H1 (cell line): ENCODE measurements around the gene CIT. TPM values are rescaled to one million over a fixed set of nuclear protein-coding genes. Genes with fewer than 3 reads are reported as not detected.

ENCODE experiments used
- CTCF ChIA-PET: fragments of 300-600 bp; sonication (Branson Sonifier 250); formaldehyde crosslinking; loops from one replicate; lab custom pipeline; 2021; ENCODE audit not compliant: partially characterized antibody; lab: Charles Lee
- POLR2A ChIA-PET: fragments of 300-600 bp; sonication (Branson Sonifier 250); formaldehyde crosslinking; loops from one replicate; lab custom pipeline; 2021; ENCODE audit warnings: inconsistent platforms; ENCODE audit not compliant: partially characterized antibody; lab: Charles Lee
- DNase-seq, 2 experiments: peaks; one replicate each; pipeline versions ENCODE4 v3.0.0 to v3.0.0-alpha.2; 2010 to 2022; ENCODE audit warnings: low spot score in 2 of 2, low read depth in 1 of 2, mixed read lengths in 1 of 2
- FAIRE-seq: peaks from 2 replicates; lab custom pipeline; 2011; peaks lifted over from hg19 to GRCh38; lab: Jason Lieb, UNC
- H2AFZ ChIP-seq: 2 replicates; pipeline ENCODE4 v1.8.1; 2012; ENCODE audit warnings: low read length, inconsistent platforms
- H2AK5ac ChIP-seq: 2 replicates; pipeline ENCODE4 v1.6.1; 2013; ENCODE audit warnings: low read depth, low read length
- H2BK120ac ChIP-seq: replicated peaks from 2 replicates; pipeline ENCODE3; 2013; ENCODE audit warnings: low read depth, low read length, inconsistent platforms
- H2BK12ac ChIP-seq: 2 replicates; pipeline ENCODE4 v1.6.1; 2013; ENCODE audit warnings: low read depth, low read length
- H2BK15ac ChIP-seq: 2 replicates; pipeline ENCODE4 v1.6.1; 2013; ENCODE audit warnings: low read length
- H2BK20ac ChIP-seq: 2 replicates; pipeline ENCODE4 v1.6.1; 2013; ENCODE audit warnings: low read length
- H2BK5ac ChIP-seq: 2 replicates; pipeline ENCODE4 v1.6.1; 2013; ENCODE audit warnings: low read depth, low read length
- H3K14ac ChIP-seq: 2 replicates; pipeline ENCODE4 v1.6.1; 2013; ENCODE audit warnings: inconsistent platforms; ENCODE audit not compliant: insufficient read length
- H3K18ac ChIP-seq: 2 replicates; pipeline ENCODE4 v1.6.1; 2013; ENCODE audit warnings: low read length; ENCODE audit errors: extremely low read depth
- H3K23ac ChIP-seq: 2 replicates; pipeline ENCODE4 v1.6.1; 2013; ENCODE audit warnings: inconsistent platforms; ENCODE audit not compliant: insufficient read length
- H3K23me2 ChIP-seq: 2 replicates; pipeline ENCODE4 v1.6.1; 2013; ENCODE audit warnings: low read depth, low read length
- H3K27ac ChIP-seq: 2 replicates; pipeline ENCODE4 v1.6.1; 2011; ENCODE audit warnings: low read depth, low read length, inconsistent platforms
- H3K27me3 ChIP-seq, 4 experiments: replicated peaks in 1 of 4; 1 replicate in 1 of 4; 2 replicates in 3 of 4; pipeline versions ENCODE4 v1.6.1 to v1.8.1; 2011 to 2013; ENCODE audit warnings: low read length in 3 of 4, mild to moderate bottlenecking in 3 of 4, inconsistent platforms in 2 of 4, mixed read lengths in 2 of 4, moderate library complexity in 1 of 4; ENCODE audit not compliant: control insufficient read depth in 3 of 4, insufficient read depth in 3 of 4; ENCODE audit errors: extremely low read depth in 1 of 4
- H3K36me3 ChIP-seq, 4 experiments: 2 replicates each; pipeline versions ENCODE4 v1.6.1 to v1.8.1; 2011 to 2013; ENCODE audit warnings: mild to moderate bottlenecking in 4 of 4, low read length in 3 of 4, moderate library complexity in 2 of 4, control low read depth in 1 of 4, inconsistent platforms in 1 of 4; ENCODE audit not compliant: insufficient read depth in 4 of 4, control insufficient read depth in 2 of 4
- H3K4ac ChIP-seq: replicated peaks from 2 replicates; pipeline ENCODE3; 2013; ENCODE audit warnings: low read length, low read depth, mixed read lengths, inconsistent platforms; ENCODE audit not compliant: insufficient read length
- H3K4me1 ChIP-seq, 4 experiments: replicated peaks in 1 of 4; 1 replicate in 1 of 4; 2 replicates in 3 of 4; pipeline versions ENCODE4 v1.6.1 to v1.8.1; 2011 to 2013; ENCODE audit warnings: low read length in 3 of 4, inconsistent platforms in 2 of 4, mixed read lengths in 1 of 4; ENCODE audit not compliant: insufficient read depth in 4 of 4, control insufficient read depth in 3 of 4
- H3K4me2 ChIP-seq, 2 experiments: 2 replicates each; pipeline versions ENCODE4 v1.6.1 to v1.8.1; 2011 to 2013; ENCODE audit warnings: low read depth in 2 of 2, low read length in 2 of 2, control low read depth in 1 of 2, inconsistent platforms in 1 of 2, mild to moderate bottlenecking in 1 of 2; ENCODE audit not compliant: insufficient read depth in 1 of 2
- H3K4me3 ChIP-seq, 4 experiments: fragments of 200-600, 300-600 bp in 1 of 4; sonication (generic), shearing (Covaris generic), sonication (Bioruptor Twin) in 1 of 4; 2 replicates each; pipeline versions ENCODE4 v1.5.1 to v1.8.1; 2011 to 2016; ENCODE audit warnings: low read length in 4 of 4, low read depth in 3 of 4, control low read depth in 2 of 4, inconsistent platforms in 2 of 4, mild to moderate bottlenecking in 2 of 4, mixed read lengths in 1 of 4, moderate library complexity in 1 of 4; ENCODE audit not compliant: insufficient read depth in 2 of 4; ENCODE audit errors: extremely low read depth in 1 of 4
- H3K56ac ChIP-seq: replicated peaks from 2 replicates; pipeline ENCODE3; 2013; ENCODE audit warnings: low read depth, mild to moderate bottlenecking, mixed read lengths, low read length, inconsistent platforms; ENCODE audit not compliant: insufficient read length
- H3K79me1 ChIP-seq: 2 replicates; pipeline ENCODE4 v1.6.1; 2013; ENCODE audit warnings: low read depth, low read length, control low read depth
- H3K79me2 ChIP-seq, 2 experiments: 2 replicates each; pipeline versions ENCODE4 v1.6.1 to v1.8.1; 2012 to 2013; ENCODE audit warnings: low read length in 2 of 2, mild to moderate bottlenecking in 2 of 2, inconsistent platforms in 1 of 2; ENCODE audit not compliant: insufficient read depth in 2 of 2, control insufficient read depth in 1 of 2
- H3K9ac ChIP-seq, 4 experiments: replicated peaks in 1 of 4; 1 replicate in 1 of 4; 2 replicates in 3 of 4; pipeline versions ENCODE4 v1.6.1 to v1.8.1; 2011 to 2013; ENCODE audit warnings: low read depth in 3 of 4, low read length in 3 of 4, control low read depth in 2 of 4, mild to moderate bottlenecking in 2 of 4, moderate library complexity in 2 of 4, inconsistent platforms in 1 of 4; ENCODE audit errors: extremely low read depth in 1 of 4
- H3K9me3 ChIP-seq, 2 experiments: 2 replicates each; pipeline versions ENCODE4 v1.6.1 to v1.8.1; 2012 to 2013; ENCODE audit warnings: mild to moderate bottlenecking in 2 of 2, moderate library complexity in 2 of 2, control low read depth in 1 of 2, inconsistent platforms in 1 of 2, low read depth in 1 of 2, low read length in 1 of 2, mixed read lengths in 1 of 2; ENCODE audit not compliant: insufficient read depth in 2 of 2
- H4K20me1 ChIP-seq, 2 experiments: replicated peaks in 1 of 2; 2 replicates each; pipeline versions ENCODE3 to v1.8.1; 2011 to 2013; ENCODE audit warnings: inconsistent platforms in 2 of 2, low read length in 2 of 2, mild to moderate bottlenecking in 1 of 2; ENCODE audit not compliant: insufficient read depth in 2 of 2, control insufficient read depth in 1 of 2
- H4K5ac ChIP-seq: 2 replicates; pipeline ENCODE4 v1.6.1; 2013; ENCODE audit warnings: low read length, low read depth, mixed read lengths, inconsistent platforms; ENCODE audit not compliant: insufficient read length
- H4K8ac ChIP-seq: 2 replicates; pipeline ENCODE4 v1.8.0; 2013; ENCODE audit warnings: mild to moderate bottlenecking, moderate library complexity, low read length, inconsistent platforms; ENCODE audit not compliant: insufficient read depth; ENCODE audit errors: extremely low read depth
- H4K91ac ChIP-seq: replicated peaks from 2 replicates; pipeline ENCODE3; 2013; ENCODE audit warnings: low read length, mixed read lengths, inconsistent platforms; ENCODE audit not compliant: insufficient read length
- BACH1 ChIP-seq: IDR thresholded peaks from 2 replicates; pipeline ENCODE4 v1.6.1; 2012; ENCODE audit warnings: low read length, improper control_type of control experiment
- CBX8 ChIP-seq: fragments of 300-800, 300-1000 bp; sonication (generic); IDR thresholded peaks from 2 replicates; pipeline ENCODE4 v1.7.1; 2016; ENCODE audit warnings: low read depth, low read length, borderline replicate concordance
- CHD2 ChIP-seq: IDR thresholded peaks from 2 replicates; pipeline ENCODE4 v1.6.1; 2012; ENCODE audit warnings: low read length, improper control_type of control experiment
- FOSL1 ChIP-seq: IDR thresholded peaks from 2 replicates; pipeline ENCODE4 v1.6.1; 2011; ENCODE audit warnings: mild to moderate bottlenecking, low read depth, low read length, moderate library complexity; ENCODE audit not compliant: insufficient read depth
- MAFK ChIP-seq: IDR thresholded peaks from 2 replicates; pipeline ENCODE4 v1.6.1; 2012; ENCODE audit warnings: low read depth, mild to moderate bottlenecking, improper control_type of control experiment, low read length
- NANOG ChIP-seq: IDR thresholded peaks from 2 replicates; pipeline ENCODE4 v1.6.1; 2011; ENCODE audit warnings: low read length, low read depth, mild to moderate bottlenecking, inconsistent platforms; ENCODE audit not compliant: insufficient read depth, poor library complexity, severe bottlenecking
- NRF1 ChIP-seq: IDR thresholded peaks from 2 replicates; pipeline ENCODE4 v1.6.1; 2011; ENCODE audit warnings: mild to moderate bottlenecking, low read depth, low read length, improper control_type of control experiment
- SP4 ChIP-seq: IDR thresholded peaks from 2 replicates; pipeline ENCODE4 v1.6.1; 2012; ENCODE audit warnings: low read length, inconsistent platforms
- TAF7 ChIP-seq: optimal IDR thresholded peaks from 2 replicates; pipeline ENCODE3; 2011; ENCODE audit warnings: low read depth, mild to moderate bottlenecking, inconsistent platforms, low read length, moderate library complexity, borderline replicate concordance
- TBP ChIP-seq: IDR thresholded peaks from 2 replicates; pipeline ENCODE4 v1.6.1; 2011; ENCODE audit warnings: low read depth, low read length, improper control_type of control experiment
- YY1 ChIP-seq: IDR thresholded peaks from 2 replicates; pipeline ENCODE4 v1.6.1; 2011; ENCODE audit warnings: low read depth, mild to moderate bottlenecking, low read length
- WGBS, 2 experiments: shearing (Covaris generic) in 1 of 2; methylation state at CpG; one replicate each; pipeline versions ENCODE4 v1.1.6 to v1.1.7; 2013 to 2015; ENCODE audit warnings: low lambda C conversion rate in 2 of 2, mixed read lengths in 2 of 2, inconsistent platforms in 1 of 2, low coverage in 1 of 2, missing lambda C conversion rate in 1 of 2; ENCODE audit not compliant: insufficient replicate concordance in 2 of 2, insufficient coverage in 1 of 2, insufficient read length in 1 of 2; ENCODE audit errors: extremely low coverage in 1 of 2, missing lambda C conversion rate in 1 of 2; 5-methylcytosine and 5-hydroxymethylcytosine counted together
- polyA plus RNA-seq, 7 experiments: library from polyadenylated mRNA; depleted of rRNA in 3 of 7; stranded (reverse) in 5 of 7; unstranded in 2 of 7; fragments of >200 nt in 5 of 7; fragments of 200-250 nt in 2 of 7; gene quantifications; 1 replicate in 5 of 7; 2 replicates in 1 of 7; 4 replicates in 1 of 7; pipeline versions ENCODE4 v1.2.1 to v1.2.3, GENCODE V29; 2011 to 2013; ENCODE audit warnings: missing spikeins in 2 of 7, mixed read lengths in 2 of 7
- total RNA-seq: library from RNA; stranded (reverse); fragmentation: NEBNext Ultra II Directional; extraction: Animal tissue kit (Norgen Biotek cat#: 25700); gene quantifications from 2 replicates; pipeline ENCODE4 v1.2.1, GENCODE V29; 2021
- TF ChIP-seq, protein P1 (sequence below), 3 experiments: IDR thresholded peaks; 1 replicate in 2 of 3; 2 replicates in 1 of 3; pipeline versions ENCODE4 v1.5.1 to v1.6.1; 2011; ENCODE audit warnings: low read length in 3 of 3, mild to moderate bottlenecking in 3 of 3, inconsistent platforms in 2 of 3, low read depth in 1 of 3, moderate library complexity in 1 of 3; ENCODE audit not compliant: insufficient read depth in 1 of 3; ENCODE audit errors: control extremely low read depth in 1 of 3

CIT gene
- total and polyA plus RNA-seq, 2 of the 8 experiments (the other 6 are each of a cell fraction or from before 2014, with no cell fraction given): 17.1 to 60.9 TPM

- Histone ChIP-seq H2BK20ac (no peak overlapping the region), H3K4ac (no peak overlapping the region), H2BK12ac (no peak overlapping the region), H3K23me2 (peaks cover 4% of the 10 kb centered on the region; the same call in 1 of the 2 replicates), H3K27ac (no peak overlapping the region), H3K14ac (no peak overlapping the region), H4K20me1 (peaks cover 2 to 4% of the 10 kb centered on the region in 2 experiments), H3K23ac (no peak overlapping the region), H3K4me3 (no peak overlapping the region), H3K4me1 (peaks cover 0 to under 1% (median under 1%) of the 10 kb centered on the region in 4 experiments; a peak in 2 of 7 replicates), H4K8ac (no peak overlapping the region), H3K56ac (no peak overlapping the region), H3K18ac (no peak overlapping the region), H2BK5ac (no peak overlapping the region), H3K36me3 (peaks cover 26 to 71% (median 55%) of the 10 kb centered on the region in 4 experiments), H2AFZ (no peak overlapping the region), H2BK15ac (no peak overlapping the region), H3K9ac (no peak overlapping the region), H3K4me2 (no peak overlapping the region), H2BK120ac (no peak overlapping the region), H4K5ac (no peak overlapping the region), H3K9me3 (no peaks in the 10 kb centered on the region), H3K79me1 (no peaks in the 10 kb centered on the region; the same call in 1 of the 2 replicates), H4K91ac (no peak overlapping the region), H3K27me3 (no peaks in the 10 kb centered on the region), H3K79me2 (peaks cover 0 to 29% of the 10 kb centered on the region in 2 experiments; a peak in 3 of 4 replicates), H2AK5ac (no peak overlapping the region)
- CTCF ChIA-PET: interaction anchor here (0.7 to 1.2 kb wide), 3 partner anchors 13 to 30 kb away, joined by 3 read pairs; no protein-coding TSS in a partner anchor
- no peak for FAIRE-seq
- WGBS, 2 experiments: 97% methylated on average over 8 of the region's 8 CpGs; no CpG with 5 or more reads in 1 of the 2 experiments
- POLR2A ChIA-PET: interaction anchor here (1.7 kb wide), 1 partner anchor 10 kb away, joined by 10 read pairs; no protein-coding TSS in a partner anchor
- no peak for DNase-seq
- TF ChIP-seq MAFK (no peak), FOSL1 (no peak), YY1 (no peak), CBX8 (no peak), BACH1 (no peak), NRF1 (no peak), TBP (no peak), CHD2 (no peak), NANOG (no peak), TAF7 (no peak), SP4 (no peak)
- TF ChIP-seq, protein P1, sequence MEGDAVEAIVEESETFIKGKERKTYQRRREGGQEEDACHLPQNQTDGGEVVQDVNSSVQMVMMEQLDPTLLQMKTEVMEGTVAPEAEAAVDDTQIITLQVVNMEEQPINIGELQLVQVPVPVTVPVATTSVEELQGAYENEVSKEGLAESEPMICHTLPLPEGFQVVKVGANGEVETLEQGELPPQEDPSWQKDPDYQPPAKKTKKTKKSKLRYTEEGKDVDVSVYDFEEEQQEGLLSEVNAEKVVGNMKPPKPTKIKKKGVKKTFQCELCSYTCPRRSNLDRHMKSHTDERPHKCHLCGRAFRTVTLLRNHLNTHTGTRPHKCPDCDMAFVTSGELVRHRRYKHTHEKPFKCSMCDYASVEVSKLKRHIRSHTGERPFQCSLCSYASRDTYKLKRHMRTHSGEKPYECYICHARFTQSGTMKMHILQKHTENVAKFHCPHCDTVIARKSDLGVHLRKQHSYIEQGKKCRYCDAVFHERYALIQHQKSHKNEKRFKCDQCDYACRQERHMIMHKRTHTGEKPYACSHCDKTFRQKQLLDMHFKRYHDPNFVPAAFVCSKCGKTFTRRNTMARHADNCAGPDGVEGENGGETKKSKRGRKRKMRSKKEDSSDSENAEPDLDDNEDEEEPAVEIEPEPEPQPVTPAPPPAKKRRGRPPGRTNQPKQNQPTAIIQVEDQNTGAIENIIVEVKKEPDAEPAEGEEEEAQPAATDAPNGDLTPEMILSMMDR (IDR thresholded peaks at IDR 0.05; ENCODE audit: control extremely low read depth in 1 of 3, insufficient read depth in 1 of 3, low read depth in 1 of 3, low read length in 3 of 3): no peak
Measured at GRCh38 chr12:119672194-119672593, 204.9 kb downstream of the CIT start.
